HG03521 (cell line): ENCODE data around the gene EPHA2.
"Not testable (repeated sequence)": the region's sequence is repeated elsewhere in the genome, so short reads cannot be mapped to it uniquely, and the experiment has no call there.

ENCODE experiments used
- ATAC-seq: cut with Tn5 transposase; IDR thresholded peaks from one replicate; pipeline ENCODE4 v1.9.1; 2021; ENCODE audit warnings: mild to moderate bottlenecking, moderate library complexity; ENCODE audit not compliant: unreplicated experiment

EPHA2 gene

DNA sequence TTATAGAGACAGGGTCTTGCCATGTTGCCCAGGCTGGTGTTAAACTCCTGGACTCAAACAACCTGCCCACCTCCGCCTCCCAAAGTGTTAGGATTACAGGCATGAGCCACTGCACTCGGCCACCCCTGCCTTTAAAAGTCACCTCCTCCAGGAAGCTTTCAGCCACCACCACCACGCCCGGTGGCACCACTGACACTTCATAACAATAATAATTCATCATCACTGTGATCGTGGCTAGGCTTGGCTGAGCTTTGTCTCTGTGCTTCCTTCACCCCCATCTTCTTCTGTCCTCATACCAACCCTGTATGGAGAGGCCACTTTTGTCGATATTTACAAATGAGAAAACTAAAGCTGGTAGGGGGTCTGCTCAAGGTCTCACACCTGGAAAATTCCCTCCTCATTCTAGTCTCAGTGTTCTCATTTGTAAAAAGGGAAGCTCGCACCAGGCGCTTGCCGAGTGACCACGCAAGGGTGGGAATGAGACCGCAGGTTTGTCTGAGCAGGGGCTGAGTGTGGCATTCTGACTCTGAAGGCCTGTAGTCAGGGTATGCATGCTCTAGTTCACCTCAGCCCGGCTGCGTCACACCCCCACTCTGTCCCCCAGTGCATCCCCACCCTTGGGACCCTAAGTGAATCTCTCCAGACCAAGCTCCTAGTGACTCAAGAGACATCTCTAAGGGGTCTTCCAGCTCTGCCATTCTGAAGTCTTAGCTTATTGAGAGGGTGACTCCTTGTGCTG lies 12.9 kb upstream of the EPHA2 start:
- ATAC-seq = no peak

- not testable (repeated sequence) for ATAC-seq
These were observed 12.3 kb upstream of the EPHA2 start for GRCh38 chr1:16168144-16168495.

- peak; percentile 48 for ATAC-seq
These were observed 11.7 kb upstream of the EPHA2 start for GRCh38 chr1:16167331-16168143.

DNA sequence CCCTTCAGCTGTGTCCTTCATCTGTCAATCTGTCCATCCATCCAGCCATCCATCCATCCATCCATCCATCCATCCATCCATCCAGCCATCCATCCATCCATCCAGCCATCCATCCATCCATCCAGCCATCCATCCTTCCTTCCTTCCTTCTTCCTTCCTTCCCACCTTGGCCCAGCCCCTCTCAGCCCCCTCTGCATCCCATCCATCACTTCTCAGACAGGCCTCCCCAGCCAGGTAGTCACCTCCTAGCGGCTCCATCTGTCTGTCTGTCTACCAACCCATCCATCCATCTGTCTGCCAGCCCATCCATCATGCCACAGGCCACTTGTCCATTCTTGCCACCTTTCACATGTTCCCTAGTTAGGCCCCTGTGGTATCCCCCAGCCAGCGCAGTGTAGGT lies 10.2 kb upstream of the EPHA2 start:
- no peak for ATAC-seq

GRCh38 chr1:16165548-16165947 lies 9.7 kb upstream of the EPHA2 start:
- ATAC-seq = no peak

- no peak for ATAC-seq
These were observed 9.2 kb upstream of the EPHA2 start for GRCh38 chr1:16165073-16165364.

DNA sequence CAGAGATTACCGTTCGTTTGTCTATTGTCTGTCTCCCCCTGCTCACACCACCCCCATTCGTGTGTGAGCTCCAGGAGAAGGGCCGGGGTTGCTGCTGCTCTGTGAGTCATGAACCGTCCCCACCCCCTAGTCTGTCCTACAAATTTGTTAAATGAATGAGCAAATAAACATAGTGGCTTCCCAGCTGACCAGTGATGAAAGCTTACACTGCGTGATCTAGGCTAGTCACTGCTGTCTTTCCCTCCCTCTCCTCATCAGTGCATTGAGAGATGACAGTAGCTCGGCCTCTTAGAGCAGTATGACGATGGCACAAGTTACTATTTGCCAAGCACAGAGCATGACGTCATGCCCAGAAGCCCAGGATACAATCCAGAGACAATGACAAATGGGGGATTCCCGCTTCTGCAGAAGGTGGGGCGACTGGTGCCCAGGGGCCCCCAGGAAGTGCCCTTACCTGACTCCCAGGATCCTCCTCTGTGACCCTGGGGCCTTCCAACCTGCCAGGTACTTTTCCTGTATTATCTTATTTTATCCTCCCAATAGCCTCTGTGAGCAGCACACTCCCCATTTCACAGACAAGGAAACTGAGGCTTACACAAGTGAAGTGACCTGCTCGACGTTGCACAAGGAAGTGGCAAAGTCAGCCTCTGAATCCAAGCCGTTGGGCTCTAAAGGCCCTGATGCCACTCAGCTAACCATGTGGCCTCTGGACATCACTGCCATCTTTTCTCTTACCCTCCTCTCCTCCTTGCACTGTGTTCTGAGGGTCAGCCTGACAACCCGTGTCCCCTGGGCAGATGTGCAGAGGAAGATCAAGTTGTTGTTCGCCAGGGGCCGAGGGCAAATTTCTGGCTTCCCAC lies 8.6 kb upstream of the EPHA2 start:
- no peak for ATAC-seq

- not testable (repeated sequence) for ATAC-seq
These were observed 7.8 kb upstream of the EPHA2 start for GRCh38 chr1:16163608-16164212.

DNA sequence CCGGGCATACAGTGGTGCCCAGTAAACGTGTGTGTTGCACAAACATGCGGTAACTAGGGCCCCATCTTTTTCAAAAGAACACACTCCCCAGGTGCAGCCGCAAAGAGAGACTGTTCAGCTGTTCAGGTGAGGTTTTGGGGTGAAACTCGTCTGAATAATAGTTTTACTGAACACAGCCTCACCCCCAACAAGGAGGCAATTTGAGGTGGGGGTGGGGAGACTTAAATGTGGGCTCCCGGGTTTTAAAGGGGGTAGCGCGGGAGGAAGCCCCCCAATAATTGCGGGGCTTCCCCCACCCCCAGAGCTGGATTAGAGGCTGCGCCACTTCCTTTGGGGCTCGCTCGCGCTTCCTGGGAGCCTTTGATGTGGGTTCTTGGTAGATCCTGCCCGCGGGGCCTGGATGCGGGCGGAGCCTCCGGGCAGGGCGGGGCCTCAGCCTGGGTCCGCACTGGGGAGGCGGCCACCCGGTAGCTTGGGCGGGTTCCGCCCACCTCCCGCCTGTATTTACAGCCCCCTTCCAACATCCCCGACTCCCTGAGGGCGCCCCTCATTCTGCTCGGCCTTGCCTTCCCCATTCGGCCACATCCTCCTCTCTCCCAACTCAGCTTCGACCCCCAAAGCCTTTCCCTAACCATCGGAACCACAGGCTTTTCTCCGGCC lies 6.4 kb upstream of the EPHA2 start:
- no peak for ATAC-seq

DNA sequence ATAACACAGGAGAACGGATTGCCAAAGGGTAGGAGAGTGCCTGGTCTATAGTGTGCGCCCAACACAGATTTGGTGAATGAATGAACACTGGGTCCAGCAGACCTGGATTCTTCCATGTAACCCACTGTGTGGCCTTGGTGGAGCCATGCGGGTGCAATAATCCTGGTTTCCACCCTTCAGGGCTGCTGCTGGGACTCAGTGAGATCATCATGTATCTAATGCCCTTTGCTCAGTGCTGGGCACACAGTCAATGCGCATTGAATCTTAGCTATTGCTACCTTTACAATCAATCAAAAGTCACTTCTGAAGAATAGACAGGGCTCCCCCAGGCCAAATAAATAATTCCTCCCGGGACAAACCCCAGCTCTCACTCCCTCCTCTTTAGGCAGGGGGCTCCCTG lies 5.8 kb upstream of the EPHA2 start:
- ATAC-seq = no peak

GRCh38 chr1:16158993-16159831 lies 3.3 kb upstream of the EPHA2 start:
- ATAC-seq = no peak

DNA sequence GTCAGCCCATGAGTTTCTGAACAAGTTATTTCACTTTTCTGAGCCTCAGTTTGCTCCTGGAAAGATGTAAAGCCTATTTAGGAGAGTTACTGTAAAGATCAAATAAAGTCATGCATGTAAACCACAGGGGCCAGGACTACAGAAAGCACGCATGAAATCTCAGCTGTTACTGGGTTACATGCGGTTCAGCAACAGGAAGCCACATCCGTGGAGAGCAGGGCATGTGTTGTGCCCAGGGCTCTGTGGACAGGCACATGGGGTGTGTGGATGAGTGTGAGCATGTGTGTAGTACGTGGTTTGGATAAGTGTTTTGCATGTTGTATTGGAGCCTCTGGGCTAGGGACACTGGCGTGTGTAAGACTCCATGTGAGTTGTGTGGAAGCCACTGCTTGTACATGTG lies 2.2 kb upstream of the EPHA2 start:
- ATAC-seq = no peak

GRCh38 chr1:16156848-16157495 lies 1.1 kb upstream of the EPHA2 start:
- ATAC-seq = no peak

DNA sequence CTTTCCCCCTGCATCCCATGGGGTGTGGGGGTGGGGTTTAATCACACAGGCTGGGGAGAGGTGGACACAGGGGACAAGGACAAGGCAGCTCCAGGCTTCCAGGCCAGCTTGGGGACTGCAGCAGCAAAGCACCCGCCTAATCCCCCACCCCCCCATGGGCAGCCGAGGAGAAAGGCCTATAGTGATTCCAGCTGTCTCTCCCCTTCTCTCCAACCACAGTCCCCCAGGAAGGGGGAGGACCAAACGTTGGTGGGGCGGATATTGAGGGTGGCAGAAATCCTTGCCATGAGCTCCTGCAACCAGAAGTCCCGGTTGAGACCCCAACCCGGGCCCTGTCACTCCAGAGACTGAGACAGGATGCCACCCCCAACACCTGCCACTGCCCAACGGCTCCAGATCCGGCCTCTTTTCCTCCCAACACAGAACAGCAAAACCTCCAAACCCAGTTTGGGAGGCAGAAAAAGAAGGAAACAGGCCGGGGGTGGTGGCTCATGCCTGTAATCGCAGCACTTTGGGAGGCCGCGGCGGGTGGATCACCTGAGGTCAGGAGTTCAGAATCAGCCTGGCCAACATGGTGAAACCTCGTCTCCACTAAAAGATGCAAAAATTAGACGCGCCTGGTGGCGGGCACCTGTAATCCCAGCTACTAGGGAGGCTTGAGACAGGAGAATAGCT lies 1.7 kb downstream of the EPHA2 start:
- ATAC-seq = no peak

DNA sequence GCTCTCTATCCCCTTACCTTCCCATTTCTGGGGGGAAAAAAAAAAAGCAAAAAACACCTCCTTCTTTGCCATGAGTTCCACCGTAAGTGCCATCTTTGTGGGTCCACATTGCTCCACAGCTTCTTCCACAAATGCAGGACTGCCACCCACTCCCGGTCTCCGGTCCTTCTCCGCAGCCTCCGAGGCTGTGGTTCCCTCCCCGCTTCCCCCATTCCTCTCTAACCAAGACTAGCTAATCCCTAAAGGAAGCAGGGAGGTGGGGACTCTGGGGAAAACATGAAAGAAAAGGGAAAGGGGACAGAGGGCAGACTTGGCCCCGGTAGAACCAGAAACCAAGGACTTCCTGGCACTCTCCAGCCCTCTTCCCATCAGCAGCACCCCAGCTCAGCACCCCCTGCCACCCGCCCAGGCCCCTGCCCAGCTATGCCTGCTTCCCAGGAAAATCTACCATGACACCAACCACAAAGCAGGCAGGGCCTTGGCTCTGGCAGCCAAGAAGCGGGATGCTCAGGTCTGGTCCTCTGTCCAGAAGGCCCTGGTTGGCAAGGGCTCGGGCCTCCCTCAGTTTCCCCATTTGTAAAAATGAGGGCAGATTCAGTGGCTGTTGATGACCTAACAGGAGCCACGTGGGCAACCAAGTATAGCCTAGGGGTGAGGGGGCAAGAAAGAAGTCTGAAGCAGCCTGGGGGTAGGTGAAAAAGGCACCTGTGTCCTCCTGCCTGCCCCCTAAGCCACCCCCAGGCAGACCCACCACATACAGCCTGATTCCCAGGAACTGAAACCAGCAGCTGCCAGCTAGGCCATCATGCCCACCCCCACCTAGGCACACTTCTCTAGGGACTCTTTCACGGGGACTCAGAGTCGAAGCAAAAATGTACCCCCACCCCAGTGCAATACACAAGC lies 2.5 kb downstream of the EPHA2 start:
- ATAC-seq = no peak

DNA sequence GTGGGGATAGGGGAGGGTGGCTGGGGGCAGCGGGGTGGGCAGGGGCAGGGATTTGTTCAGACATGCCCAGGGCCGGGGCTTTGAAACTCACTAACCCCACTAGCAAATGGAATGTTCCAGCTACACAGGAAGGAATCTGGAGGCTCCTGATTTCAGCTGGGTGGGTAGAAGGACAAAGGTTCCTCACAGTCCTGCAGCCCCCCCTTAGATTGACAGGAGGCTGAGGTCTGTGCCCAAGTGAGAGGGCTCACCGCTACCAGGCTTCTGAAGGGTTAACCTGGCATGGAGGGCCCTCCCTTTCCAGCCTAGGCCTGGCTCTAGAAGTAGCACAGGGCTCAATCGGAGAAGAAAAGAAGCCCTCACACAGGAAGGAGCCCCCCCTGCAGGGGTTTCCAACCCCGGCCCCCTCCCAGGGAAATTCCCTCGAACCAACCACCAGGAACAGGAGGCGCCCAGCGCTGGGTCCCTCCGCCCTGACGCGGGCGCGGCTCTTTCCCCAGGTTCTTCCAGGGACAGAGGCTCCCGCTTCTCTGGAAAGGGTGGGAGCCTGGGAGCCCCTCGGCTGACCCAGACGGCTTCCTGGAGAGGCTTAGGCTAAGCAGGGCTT lies 3.3 kb downstream of the EPHA2 start:
- no peak for ATAC-seq

DNA sequence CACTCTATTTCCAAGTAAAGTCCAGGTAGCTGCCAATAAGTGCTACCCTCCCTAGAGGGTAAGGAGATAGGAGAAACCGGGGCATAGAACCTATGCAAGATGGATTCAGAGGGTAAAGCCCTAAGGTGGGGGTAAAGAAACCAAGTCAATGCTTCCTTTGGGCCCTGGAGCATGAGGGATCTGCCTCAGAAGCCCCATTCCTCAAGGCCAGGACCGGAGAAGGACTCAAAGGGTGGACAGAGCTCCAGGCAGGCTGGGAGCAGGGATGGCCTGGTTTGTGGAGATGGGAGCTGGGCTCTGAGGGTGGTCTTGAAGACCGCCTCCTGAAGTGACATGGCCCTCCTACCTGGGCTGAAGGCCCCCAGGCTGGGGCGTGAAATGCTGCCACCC lies 3.9 kb downstream of the EPHA2 start:
- no peak for ATAC-seq
